K562 (cell line): ENCODE data around the gene PELI2. TPM values are rescaled to one million over a fixed set of nuclear protein-coding genes. Genes with fewer than 3 reads are reported as not detected.

Source experiments
- ATF4 ChIP-seq: fragments of 450-650 bp; formaldehyde crosslinking; IDR thresholded peaks from 2 replicates; pipeline ENCODE4 v1.4.0; 2022; ENCODE audit warnings: mild to moderate bottlenecking, moderate library complexity
- EGR1 ChIP-seq: fragments of 450-650 bp; conservative IDR thresholded peaks from 2 replicates; pipeline ENCODE4 v1.6.1; 2017; ENCODE audit warnings: mild to moderate bottlenecking
- ESRRA ChIP-seq: fragments of 450-650 bp; IDR thresholded peaks from 2 replicates; pipeline ENCODE4 v1.6.1; 2014; ENCODE audit warnings: low read depth, mild to moderate bottlenecking, moderate library complexity, borderline replicate concordance
- FOS ChIP-seq: IDR thresholded peaks from 3 replicates; pipeline ENCODE4 v1.6.1; 2011; ENCODE audit not compliant: insufficient read length; ENCODE audit errors: extremely low read depth
- FOXK1 ChIP-seq: sonication (generic); formaldehyde crosslinking; IDR thresholded peaks from 2 replicates; pipeline ENCODE4 v1.8.0; 2022; ENCODE audit warnings: missing genetic modification reagents, mild to moderate bottlenecking, borderline replicate concordance
- GTF2E2 ChIP-seq: fragments of 200-800 bp; sonication (Bioruptor generic); IDR thresholded peaks from 2 replicates; pipeline ENCODE4 v1.6.1; 2016; ENCODE audit warnings: missing genetic modification characterization, missing compliant biosample characterization
- HIVEP1 ChIP-seq: fragments of 250-450 bp; sonication (Bioruptor Pico); IDR thresholded peaks from 2 replicates; pipeline ENCODE4 v1.4.0; 2020; ENCODE audit warnings: mild to moderate bottlenecking
- HMG20A ChIP-seq: fragments of 450-650 bp; formaldehyde crosslinking; conservative IDR thresholded peaks from 2 replicates; pipeline ENCODE4 v1.4.0; 2020; ENCODE audit warnings: mild to moderate bottlenecking, mixed read lengths
- HNRNPH1 ChIP-seq: fragments of 200-400 bp; formaldehyde crosslinking; optimal IDR thresholded peaks from 2 replicates; pipeline ENCODE3; 2017; ENCODE audit warnings: low read depth, mild to moderate bottlenecking, low read length, moderate library complexity
- HNRNPLL ChIP-seq: fragments of 200-400 bp; formaldehyde crosslinking; IDR thresholded peaks from 2 replicates; pipeline ENCODE4 v1.6.1; 2017; ENCODE audit warnings: low read length, low read depth, mild to moderate bottlenecking; ENCODE audit not compliant: poor library complexity, severe bottlenecking
- KDM1A ChIP-seq, 2 experiments: fragments of 450-650 bp; IDR thresholded peaks; 2 replicates each; pipeline ENCODE4 v1.6.1; 2016; ENCODE audit warnings: mild to moderate bottlenecking in 2 of 2
- NR2C2 ChIP-seq, 2 experiments: fragments of 200-800 bp in 1 of 2; sonication (Bioruptor generic) in 1 of 2; sonication (generic) in 1 of 2; formaldehyde crosslinking in 1 of 2; IDR thresholded peaks; 2 replicates each; pipeline versions ENCODE4 v1.6.1 to v1.8.0; 2016 to 2022; ENCODE audit warnings: mild to moderate bottlenecking in 1 of 2, missing compliant biosample characterization in 1 of 2, missing genetic modification characterization in 1 of 2, missing genetic modification reagents in 1 of 2
- POLR2AphosphoS2 ChIP-seq: IDR thresholded peaks from 2 replicates; pipeline ENCODE4 v1.6.1; 2012; ENCODE audit warnings: low read length, improper control_type of control experiment
- PRMT5 ChIP-seq: sonication (generic); formaldehyde crosslinking; IDR thresholded peaks from 2 replicates; pipeline ENCODE4 v1.5.0; 2020; ENCODE audit warnings: missing genetic modification reagents
- RAD21 ChIP-seq, 2 experiments: fragments of 250-450 bp in 1 of 2; fragments of 450-650 bp in 1 of 2; sonication (Bioruptor Pico) in 1 of 2; formaldehyde crosslinking in 1 of 2; IDR thresholded peaks in 1 of 2; conservative IDR thresholded peaks in 1 of 2; 2 replicates each; pipeline versions ENCODE4 v1.4.0 to v1.8.0; 2020 to 2022; ENCODE audit warnings: mild to moderate bottlenecking in 2 of 2, moderate library complexity in 1 of 2
- SIN3A ChIP-seq, 2 experiments: fragments of 150-350 bp in 1 of 2; IDR thresholded peaks; 2 replicates each; pipeline ENCODE4 v1.6.1; 2011 to 2016; ENCODE audit warnings: borderline replicate concordance in 2 of 2, low read depth in 2 of 2, low read length in 2 of 2, mild to moderate bottlenecking in 2 of 2, moderate library complexity in 2 of 2; ENCODE audit not compliant: control insufficient read depth in 1 of 2
- TEAD4 ChIP-seq, 2 experiments: sonication (generic) in 1 of 2; formaldehyde crosslinking in 1 of 2; IDR thresholded peaks; 2 replicates each; pipeline versions ENCODE4 v1.6.1 to v1.8.0; 2012 to 2022; ENCODE audit warnings: borderline replicate concordance in 1 of 2, inconsistent platforms in 1 of 2, low read length in 1 of 2, mild to moderate bottlenecking in 1 of 2, missing genetic modification reagents in 1 of 2
- ZBTB1 ChIP-seq: sonication (generic); formaldehyde crosslinking; IDR thresholded peaks from 2 replicates; pipeline ENCODE4 v1.8.1; 2023; ENCODE audit warnings: missing genetic modification reagents, low read depth, mild to moderate bottlenecking, borderline replicate concordance
- ZHX1 ChIP-seq: fragments of 150-350 bp; conservative IDR thresholded peaks from 2 replicates; pipeline ENCODE4 v1.6.1; 2014; ENCODE audit warnings: low read length
- ZNF165 ChIP-seq: fragments of 250-450 bp; sonication (Bioruptor Pico); IDR thresholded peaks from 2 replicates; pipeline ENCODE4 v1.4.0; 2020; ENCODE audit warnings: borderline replicate concordance
- ZNF449 ChIP-seq: fragments of 250-450 bp; sonication (Bioruptor Pico); IDR thresholded peaks from 2 replicates; pipeline ENCODE4 v1.8.0; 2022; ENCODE audit warnings: moderate library complexity, mild to moderate bottlenecking, inconsistent platforms
- ZSCAN29 ChIP-seq: fragments of 450-650 bp; IDR thresholded peaks from 2 replicates; pipeline ENCODE4 v1.6.1; 2017
- polyA plus RNA-seq, 8 experiments: library from polyadenylated mRNA; depleted of rRNA in 4 of 8; stranded (reverse) in 5 of 8; unstranded in 3 of 8; fragments of >200 nt; fragmentation: Nextera tagmentation in 2 of 8; fragmentation: Illumina TruSeq in 1 of 8; extraction: Ambion mirVana in 2 of 8; extraction: Trizol in 1 of 8; gene quantifications; 2 replicates each; pipeline versions ENCODE4 v1.2.1 to v1.2.3, GENCODE V29; 2011 to 2014; ENCODE audit warnings: inconsistent platforms in 1 of 8, missing spikeins in 1 of 8
- total RNA-seq, 7 experiments: library from RNA; depleted of rRNA in 6 of 7; stranded (reverse); fragments of >200 nt in 6 of 7; fragmentation: Illumina TruSeq in 2 of 7; extraction: Trizol in 2 of 7; gene quantifications; 2 replicates each; pipeline versions ENCODE4 v1.2.1 to v1.2.3, GENCODE V29; 2011 to 2021; ENCODE audit warnings: low replicate concordance in 1 of 7

The PELI2 gene
- total and polyA plus RNA-seq, 9 of the 15 experiments (the other 6 are each of a cell fraction or from before 2014, with no cell fraction given) = 0.20 to 1.5 (median 0.44) TPM

- TF ChIP-seq ZBTB1 (CRISPR knock-in tag) (no peak), POLR2AphosphoS2 (no peak), NR2C2 (CRISPR knock-in tag; IDR thresholded peaks at IDR 0.05) (no peak), NR2C2 (tag; IDR thresholded peaks at IDR 0.05) (0 out of 2 replicates have a peak, but pooled peaks have one; percentile 15), SIN3A (IDR thresholded peaks at IDR 0.05; ENCODE audit: borderline replicate concordance in 2 of 2, control insufficient read depth in 1 of 2, low read depth in 2 of 2, low read length in 2 of 2) (no peak), RAD21 (CRISPR knock-in tag; conservative IDR thresholded peaks at IDR 0.05 in 1 of 2, IDR thresholded peaks at IDR 0.05 in 1 of 2) (no peak), TEAD4 (IDR thresholded peaks at IDR 0.05; ENCODE audit: low read length) (peak; percentile 46; the same call in 1 of the 2 replicates), TEAD4 (CRISPR knock-in tag; IDR thresholded peaks at IDR 0.05; ENCODE audit: borderline replicate concordance) (no peak), GTF2E2 (no peak), ESRRA (no peak), HNRNPH1 (no peak), ZNF165 (CRISPR knock-in tag) (no peak), EGR1 (no peak), HIVEP1 (CRISPR knock-in tag) (no peak), ZNF449 (CRISPR knock-in tag) (no peak), HNRNPLL (no peak), ZSCAN29 (no peak), FOXK1 (no peak), ZHX1 (no peak), HMG20A (no peak), FOS (no peak), KDM1A (IDR thresholded peaks at IDR 0.05) (no peak), PRMT5 (CRISPR knock-in tag) (no peak), ATF4 (no peak)
Measured at GRCh38 chr14:56207626-56208292, 89.5 kb downstream of the PELI2 start (continued).
